Peyer's patch (tissue), 4 donors: Measurements from ENCODE around the gene PUS1. TPM values are rescaled to one million over a fixed set of nuclear protein-coding genes. Genes with fewer than 3 reads are reported as not detected.

Experiments used
- DNase-seq, 3 donors: peaks; one replicate each; pipeline ENCODE4 v3.0.0-alpha.2; 2017 to 2019
- H3K27ac ChIP-seq, 4 donors: fragments of 200-600 bp; sonication (generic); one replicate each; pipeline ENCODE4 v1.5.1; 2016 to 2019
- H3K27me3 ChIP-seq, 2 donors: fragments of 200-600 bp; sonication (generic); one replicate each; pipeline ENCODE4 v1.5.1; 2019
- H3K36me3 ChIP-seq, 3 donors: fragments of 200-600 bp; sonication (generic); one replicate each; pipeline ENCODE4 v1.5.1; 2016 to 2019
- H3K4me1 ChIP-seq, 4 donors: fragments of 200-600 bp; sonication (generic); one replicate each; pipeline ENCODE4 v1.5.1; 2016 to 2019
- H3K4me3 ChIP-seq, 4 donors: fragments of 200-600 bp; sonication (generic); 1 replicate in 3 of 4; 2 replicates in 1 of 4; pipeline ENCODE4 v1.5.1; 2016 to 2019; ENCODE audit warnings: mild to moderate bottlenecking in 1 of 4
- H3K9me3 ChIP-seq, 4 donors: fragments of 200-600 bp; sonication (generic); one replicate each; pipeline ENCODE4 v1.5.1; 2016 to 2019; ENCODE audit warnings: mild to moderate bottlenecking in 1 of 4
- POLR2A ChIP-seq, 2 donors: fragments of 450-650 bp; IDR thresholded peaks; one replicate each; pipeline ENCODE4 v1.5.1; 2017; ENCODE audit warnings: antibody characterized with exemption in 2 of 2, mild to moderate bottlenecking in 2 of 2, moderate library complexity in 2 of 2
- total RNA-seq, 4 donors: library from RNA; depleted of rRNA; stranded (reverse); fragments of >200 nt; gene quantifications; one replicate each; pipeline ENCODE4 v1.1.0, GENCODE V29; 2016
- TF ChIP-seq, protein P1 (sequence below), 6 experiments: fragments of 450-650 bp in 4 of 6; fragments of 200-600 bp in 2 of 6; sonication (generic) in 1 of 6; IDR thresholded peaks; one replicate each; pipeline ENCODE4 v1.5.1; 2017 to 2019; ENCODE audit warnings: antibody characterized with exemption in 6 of 6, mild to moderate bottlenecking in 3 of 6, moderate library complexity in 1 of 6

PUS1 gene
- total RNA-seq, 4 donors from 2014 or later = 8.8 to 46.5 (median 31.8) TPM

GRCh38 chr12:131901431-131902331 is 27.4 kb upstream of the PUS1 start:
- Histone ChIP-seq H3K9me3 (no peaks in the 10 kb centered on the region), H3K4me1 (peaks cover 0 to 21% (median 4%) of the 10 kb centered on the region in 4 donors), H3K27me3 (no peaks in the 10 kb centered on the region), H3K36me3 (peaks cover 0 to 15% (median 0%) of the 10 kb centered on the region in 3 donors), H3K27ac (no peak overlapping the region), H3K4me3 (no peak overlapping the region)
- TF ChIP-seq POLR2A (IDR thresholded peaks at IDR 0.05) = no peak
- TF ChIP-seq, protein P1, sequence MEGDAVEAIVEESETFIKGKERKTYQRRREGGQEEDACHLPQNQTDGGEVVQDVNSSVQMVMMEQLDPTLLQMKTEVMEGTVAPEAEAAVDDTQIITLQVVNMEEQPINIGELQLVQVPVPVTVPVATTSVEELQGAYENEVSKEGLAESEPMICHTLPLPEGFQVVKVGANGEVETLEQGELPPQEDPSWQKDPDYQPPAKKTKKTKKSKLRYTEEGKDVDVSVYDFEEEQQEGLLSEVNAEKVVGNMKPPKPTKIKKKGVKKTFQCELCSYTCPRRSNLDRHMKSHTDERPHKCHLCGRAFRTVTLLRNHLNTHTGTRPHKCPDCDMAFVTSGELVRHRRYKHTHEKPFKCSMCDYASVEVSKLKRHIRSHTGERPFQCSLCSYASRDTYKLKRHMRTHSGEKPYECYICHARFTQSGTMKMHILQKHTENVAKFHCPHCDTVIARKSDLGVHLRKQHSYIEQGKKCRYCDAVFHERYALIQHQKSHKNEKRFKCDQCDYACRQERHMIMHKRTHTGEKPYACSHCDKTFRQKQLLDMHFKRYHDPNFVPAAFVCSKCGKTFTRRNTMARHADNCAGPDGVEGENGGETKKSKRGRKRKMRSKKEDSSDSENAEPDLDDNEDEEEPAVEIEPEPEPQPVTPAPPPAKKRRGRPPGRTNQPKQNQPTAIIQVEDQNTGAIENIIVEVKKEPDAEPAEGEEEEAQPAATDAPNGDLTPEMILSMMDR (IDR thresholded peaks at IDR 0.05) = no peak
- DNase-seq = no peak

DNA sequence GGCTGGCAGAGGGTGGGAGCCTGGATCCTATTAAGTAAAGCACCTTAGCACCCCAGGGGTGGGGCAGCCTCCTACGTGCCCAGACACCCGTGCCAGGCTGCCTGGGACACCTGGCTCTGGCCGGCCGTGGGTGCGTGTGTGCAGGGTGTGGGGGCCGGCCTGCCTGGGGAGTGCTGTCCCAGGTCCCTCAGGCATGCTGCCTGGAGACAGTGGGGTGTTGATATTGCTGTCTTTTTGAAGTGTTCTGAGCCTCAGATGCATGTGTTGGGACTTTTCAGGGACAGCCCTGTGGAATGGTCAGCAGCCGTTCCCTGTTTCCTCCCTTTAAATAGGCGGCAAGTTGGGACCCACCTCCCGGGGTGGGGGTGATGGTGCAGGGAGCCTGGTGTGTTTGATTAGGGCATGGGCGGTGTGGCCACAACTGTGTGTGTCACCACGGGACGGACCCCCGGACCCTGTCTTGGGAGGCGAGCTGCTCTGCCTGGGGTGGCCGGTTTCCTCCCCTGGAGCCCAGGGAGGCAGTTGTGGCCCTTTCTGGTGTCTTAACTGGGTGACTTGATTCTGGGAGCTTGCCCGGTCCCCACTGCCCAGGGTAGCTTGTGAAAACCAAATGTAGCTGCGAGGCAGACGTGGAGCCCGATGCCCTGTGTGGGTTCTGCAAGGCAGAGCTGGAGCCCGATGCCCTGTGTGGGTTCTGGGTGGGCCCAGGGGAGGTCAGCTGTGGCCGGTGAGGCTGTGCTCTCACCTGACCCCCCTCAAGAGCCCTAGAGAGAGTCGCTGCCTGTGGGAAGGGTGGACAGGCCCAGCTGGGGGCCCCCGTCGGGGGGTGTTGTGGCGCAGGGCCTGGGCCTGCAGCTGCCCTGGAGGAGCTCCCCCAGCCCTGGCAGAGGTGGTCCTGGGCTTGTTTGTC is 26.5 kb upstream of the PUS1 start:
- TF ChIP-seq POLR2A (IDR thresholded peaks at IDR 0.05) = no peak
- TF ChIP-seq, protein P1 (IDR thresholded peaks at IDR 0.05) = no peak
- Histone ChIP-seq H3K9me3 (no peaks in the 10 kb centered on the region), H3K36me3 (peaks cover 0 to 18% (median 0%) of the 10 kb centered on the region in 3 donors), H3K27ac (no peak overlapping the region), H3K4me1 (peaks cover 0 to 13% (median 0%) of the 10 kb centered on the region in 4 donors), H3K4me3 (no peak overlapping the region), H3K27me3 (no peaks in the 10 kb centered on the region)
- DNase-seq = no peak

DNA sequence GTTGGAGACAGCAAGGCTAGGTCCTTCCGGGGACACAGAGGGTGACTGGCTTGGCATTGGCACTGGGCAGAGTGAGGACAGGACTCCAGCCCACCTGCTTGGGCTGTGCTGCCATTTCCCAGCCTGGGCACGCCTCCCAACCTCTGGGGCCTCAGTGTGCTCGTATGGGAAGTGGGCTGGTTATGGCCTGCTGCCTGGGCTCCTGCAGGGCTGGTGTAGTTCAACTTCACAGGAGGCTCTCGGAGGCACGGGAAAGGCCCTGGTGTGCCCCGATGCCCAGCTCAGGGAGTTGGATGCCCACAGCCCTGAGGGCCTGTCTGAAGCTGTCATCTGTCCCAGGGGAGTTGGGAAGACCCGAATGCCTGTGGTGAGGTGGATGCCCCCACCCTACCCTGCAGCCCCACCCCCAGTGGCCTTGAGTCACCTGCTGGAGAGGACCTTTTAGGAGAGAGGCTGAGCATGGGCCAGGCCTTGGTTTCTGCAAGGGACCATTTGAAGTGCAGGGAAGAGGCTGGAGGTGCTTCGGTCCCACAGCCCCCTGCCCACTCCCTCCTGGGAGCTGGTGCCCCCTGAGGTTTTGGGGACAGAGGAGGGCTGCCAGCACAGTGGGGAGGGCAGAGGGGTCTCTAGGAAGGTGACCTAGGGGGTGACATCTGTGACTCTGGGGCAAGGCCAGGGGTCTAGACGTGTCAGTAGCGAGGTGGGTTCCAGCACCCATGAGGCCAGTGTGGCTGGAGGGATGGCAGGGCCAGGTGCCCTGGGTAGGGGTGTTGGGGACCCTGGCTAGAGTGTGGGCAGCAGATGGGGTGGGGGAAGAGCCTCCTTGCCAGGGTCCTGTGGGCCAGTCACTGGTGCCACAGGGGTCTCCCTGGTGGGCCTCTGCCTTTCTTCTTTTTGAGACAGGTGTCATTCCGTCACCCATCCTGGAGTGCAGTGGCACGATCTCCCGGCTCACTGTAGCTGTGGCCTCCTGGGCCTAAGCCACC is 25.5 kb upstream of the PUS1 start:
- TF ChIP-seq, protein P1 (IDR thresholded peaks at IDR 0.05) = no peak
- Histone ChIP-seq H3K4me1 (peaks cover 0 to 13% (median 0%) of the 10 kb centered on the region in 4 donors), H3K9me3 (no peaks in the 10 kb centered on the region), H3K36me3 (peaks cover 0 to 27% (median 0%) of the 10 kb centered on the region in 3 donors), H3K4me3 (no peak overlapping the region), H3K27ac (no peak overlapping the region), H3K27me3 (no peaks in the 10 kb centered on the region)
- no peak for DNase-seq

GRCh38 chr12:131904346-131904745 is 24.7 kb upstream of the PUS1 start:
- peaks cover 0 to 13% (median 0%) of the 10 kb centered on the region in 4 donors for H3K4me1 ChIP-seq
- no peak for TF ChIP-seq POLR2A (IDR thresholded peaks at IDR 0.05)
- TF ChIP-seq, protein P1 (IDR thresholded peaks at IDR 0.05) = no peak
- H3K27ac ChIP-seq = no peak overlapping the region
- no peak for DNase-seq
- H3K36me3 ChIP-seq = peaks cover 0 to 29% (median 0%) of the 10 kb centered on the region in 3 donors
- H3K9me3 ChIP-seq = no peaks in the 10 kb centered on the region
- H3K27me3 ChIP-seq = no peaks in the 10 kb centered on the region
- H3K4me3 ChIP-seq = no peak overlapping the region
